Naive B cell (primary cell): ENCODE data around the gene TROAP. TPM values are rescaled to one million over a fixed set of nuclear protein-coding genes. Genes with fewer than 3 reads are reported as not detected.
"Not testable (repeated sequence)": the region's sequence is repeated elsewhere in the genome, so short reads cannot be mapped to it uniquely, and the experiment has no call there.

Experiments
- ATAC-seq, 2 donors: fragments of 150-1000 bp; cut with Tn5 transposase; 2 replicates each; pipeline ENCODE4 v1.10.0; 2021; ENCODE audit warnings: low read depth in 2 of 2, mild to moderate bottlenecking in 2 of 2, moderate library complexity in 2 of 2
- DNase-seq: peaks from one replicate; pipeline ENCODE4 v3.0.0; 2022
- H3K27ac Mint-ChIP-seq, 6 donors: one replicate each; pipeline ENCODE4 v1.8.0; 2020 to 2022; ENCODE audit warnings: mild to moderate bottlenecking in 6 of 6, mixed read lengths in 6 of 6, moderate library complexity in 5 of 6, inconsistent platforms in 2 of 6
- H3K27me3 Mint-ChIP-seq, 3 donors: one replicate each; pipeline ENCODE4 v1.8.0; 2021 to 2022; ENCODE audit warnings: mixed read lengths in 3 of 3, mild to moderate bottlenecking in 1 of 3
- H3K36me3 Mint-ChIP-seq, 2 donors: one replicate each; pipeline ENCODE4 v1.8.0; 2020 to 2022; ENCODE audit warnings: mixed read lengths in 2 of 2, inconsistent platforms in 1 of 2, mild to moderate bottlenecking in 1 of 2
- H3K4me1 Mint-ChIP-seq, 3 donors: one replicate each; pipeline ENCODE4 v1.8.0; 2020 to 2022; ENCODE audit warnings: mixed read lengths in 3 of 3, inconsistent platforms in 1 of 3, mild to moderate bottlenecking in 1 of 3, moderate library complexity in 1 of 3
- H3K4me3 Mint-ChIP-seq, 8 donors: one replicate each; pipeline ENCODE4 v1.8.0; 2020 to 2022; ENCODE audit warnings: mild to moderate bottlenecking in 8 of 8, mixed read lengths in 8 of 8, moderate library complexity in 8 of 8, inconsistent platforms in 2 of 8
- H3K9me3 Mint-ChIP-seq, 7 donors: one replicate each; pipeline ENCODE4 v1.8.0; 2020 to 2022; ENCODE audit warnings: mixed read lengths in 7 of 7, mild to moderate bottlenecking in 5 of 7, inconsistent platforms in 2 of 7, moderate library complexity in 1 of 7
- polyA plus RNA-seq, 6 donors: library from polyadenylated mRNA; unstranded; fragments of 300-500 nt; fragmentation: Illumina TruSeq; gene quantifications; one replicate each; pipeline ENCODE4 v1.2.3, GENCODE V29; 2021; ENCODE audit warnings: low read depth in 6 of 6

Gene TROAP
- polyA plus RNA-seq = 1 to 10 TPM in 1 of 6 donors, under 1 TPM in 1, not detected in 4; 0.86 to 2.1 TPM

DNA sequence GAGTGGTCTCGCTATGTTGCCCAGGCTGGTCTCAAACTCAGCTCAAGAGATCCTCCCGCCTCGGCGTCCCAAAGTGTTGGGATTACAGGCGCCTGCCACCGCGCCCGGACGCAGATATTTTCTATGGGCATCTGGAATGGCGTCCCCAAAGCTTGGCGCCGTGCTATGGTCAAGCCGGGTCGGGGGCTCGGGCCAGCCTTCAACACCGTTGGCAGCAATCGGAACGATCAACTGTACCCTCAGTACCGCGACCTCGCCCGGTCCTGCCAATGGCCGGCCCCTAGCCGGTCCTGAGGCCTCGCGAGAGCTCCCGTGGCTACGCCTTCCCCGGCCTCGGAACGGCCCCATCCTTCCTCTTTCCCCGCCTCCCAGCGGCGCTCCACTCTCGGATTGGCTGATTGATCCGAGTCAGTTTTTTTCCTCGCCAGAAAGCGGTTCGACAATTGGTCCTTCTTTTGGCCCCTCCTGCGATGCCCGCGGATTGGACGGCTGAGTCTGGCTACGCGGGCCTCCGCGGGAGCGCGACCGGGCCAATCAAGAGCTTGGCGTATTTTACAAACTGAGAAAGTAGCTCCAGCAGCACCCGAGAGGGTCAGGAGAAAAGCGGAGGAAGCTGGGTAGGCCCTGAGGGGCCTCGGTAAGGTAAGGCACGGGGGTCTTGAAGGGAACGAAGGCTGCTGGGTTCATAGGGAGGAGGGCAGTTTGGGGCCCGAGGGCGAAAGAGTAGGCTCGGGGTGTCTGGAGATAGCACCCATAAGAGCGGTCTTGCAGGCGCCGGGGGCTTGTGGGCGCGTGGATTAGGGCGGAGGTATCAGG is at the start of gene TROAP:
TSS of gene TROAP (plus strand) at position 548 of the 816 bp plus-strand sequence. CDS start 354 bp downstream, outside the sequence.
- Mint-ChIP-seq H3K36me3 (no peaks in the 10 kb centered on the region), H3K27ac (peak within 1 kb of the TSS; percentile 41 to 95 (median 88)), H3K4me1 (peaks cover 19 to 23% (median 21%) of the 10 kb centered on the region in 3 donors), H3K4me3 (peak within 1 kb of the TSS; percentile 89 to 100 (median 93)), H3K9me3 (no peaks in the 10 kb centered on the region), H3K27me3 (peaks cover 0 to 6% (median 3%) of the 10 kb centered on the region in 3 donors)
- peak; percentile 98 for DNase-seq
- peak; percentile 94 to 96 for ATAC-seq

GRCh38 chr12:49273726-49274395 is 49.2 kb upstream of the TROAP start:
- H3K9me3 Mint-ChIP-seq = no peaks in the 10 kb centered on the region
- peaks cover 7 to 11% of the 10 kb centered on the region in 2 donors for H3K36me3 Mint-ChIP-seq
- H3K27ac Mint-ChIP-seq = no peak overlapping the region
- H3K27me3 Mint-ChIP-seq = peaks cover 0 to under 1% (median 0%) of the 10 kb centered on the region in 3 donors
- H3K4me1 Mint-ChIP-seq = no peaks in the 10 kb centered on the region
- ATAC-seq (no peak), DNase-seq (no peak)
- H3K4me3 Mint-ChIP-seq = no peak overlapping the region

DNA sequence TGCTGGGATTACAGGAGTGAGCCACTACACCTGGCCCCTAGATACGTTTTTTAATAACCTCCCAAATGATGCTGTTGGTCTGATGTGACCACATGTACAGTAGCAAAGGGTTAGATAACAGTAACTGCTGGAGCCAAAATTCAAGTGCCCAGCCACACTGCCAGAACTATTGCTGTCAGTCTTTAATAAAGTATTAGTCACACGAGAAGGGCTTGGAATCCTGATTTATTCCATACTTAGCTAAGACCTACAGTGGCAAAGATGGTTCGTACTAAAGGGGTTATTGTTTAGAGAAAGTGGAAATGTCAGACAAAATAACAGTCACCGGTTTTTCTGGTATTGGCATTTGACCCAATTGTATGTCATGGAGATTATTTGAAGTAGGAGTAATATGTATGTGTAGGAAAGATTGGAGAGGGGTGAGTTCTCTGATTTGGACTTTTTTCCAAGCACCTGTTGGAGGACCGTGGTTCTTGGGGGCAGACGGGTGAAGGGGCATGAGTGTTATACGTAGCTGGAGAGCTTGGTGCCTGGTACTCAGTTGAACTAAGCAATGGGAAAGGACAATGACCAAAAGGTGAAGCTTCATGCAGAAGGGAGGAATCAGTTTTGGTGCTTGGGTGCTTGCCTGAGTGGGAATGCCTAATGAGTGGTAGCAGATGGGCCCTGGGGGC is 48.5 kb upstream of the TROAP start:
- no peak overlapping the region for H3K27ac Mint-ChIP-seq

GRCh38 chr12:49276304-49277290 is 46.5 kb upstream of the TROAP start:
- H3K4me1 Mint-ChIP-seq = no peaks in the 10 kb centered on the region
- no peak for ATAC-seq
- no peak overlapping the region for H3K27ac Mint-ChIP-seq
- H3K27me3 Mint-ChIP-seq = peaks cover 0 to 14% (median 8%) of the 10 kb centered on the region in 3 donors
- H3K36me3 Mint-ChIP-seq = peaks cover 5 to 7% of the 10 kb centered on the region in 2 donors
- H3K4me3 Mint-ChIP-seq = peak overlapping the region in 1 of 8 donors; percentile 31
- DNase-seq = no peak
- H3K9me3 Mint-ChIP-seq = no peaks in the 10 kb centered on the region

More for the DNA sequence above, 48.5 kb upstream of the TROAP start:
- DNase-seq (no peak), ATAC-seq (no peak)
- Mint-ChIP-seq H3K9me3 (no peaks in the 10 kb centered on the region), H3K36me3 (peaks cover 7 to 11% of the 10 kb centered on the region in 2 donors), H3K4me1 (no peaks in the 10 kb centered on the region), H3K27me3 (peaks cover 0 to 7% (median 7%) of the 10 kb centered on the region in 3 donors), H3K4me3 (no peak overlapping the region)

GRCh38 chr12:49277466-49277865 is 45.6 kb upstream of the TROAP start:
- Mint-ChIP-seq H3K4me1 (no peaks in the 10 kb centered on the region), H3K27ac (no peak overlapping the region), H3K9me3 (no peaks in the 10 kb centered on the region), H3K27me3 (peaks cover 0 to 21% (median 13%) of the 10 kb centered on the region in 3 donors), H3K36me3 (peaks cover 5 to 7% of the 10 kb centered on the region in 2 donors), H3K4me3 (no peak overlapping the region)
- ATAC-seq = no peak
- DNase-seq = no peak

DNA sequence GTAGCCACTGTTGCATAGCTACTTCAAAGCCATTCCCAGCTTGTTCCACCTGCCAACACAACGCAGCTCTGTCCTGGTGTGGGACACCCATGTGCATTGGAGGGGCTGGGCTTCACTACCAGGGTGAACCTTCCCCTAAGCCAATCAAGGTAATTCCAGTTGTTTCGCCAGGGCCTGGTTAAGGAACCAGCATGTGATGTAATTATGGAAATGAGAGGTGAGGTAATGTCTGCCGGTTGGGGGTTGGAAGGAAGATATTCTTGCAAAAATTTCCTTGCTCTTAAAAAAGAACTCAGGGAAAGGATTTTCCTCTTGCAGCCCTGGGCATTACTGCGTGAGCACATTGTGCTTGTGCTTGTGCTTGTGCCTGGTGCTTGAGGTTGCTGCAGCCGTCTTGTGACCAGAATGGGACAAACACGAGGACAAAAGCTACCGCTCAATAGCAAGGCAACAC is 43.3 kb upstream of the TROAP start:
- H3K4me3 Mint-ChIP-seq = no peak overlapping the region
- H3K9me3 Mint-ChIP-seq = no peaks in the 10 kb centered on the region
- H3K36me3 Mint-ChIP-seq = no peaks in the 10 kb centered on the region
- no peak for ATAC-seq
- no peak overlapping the region for H3K27ac Mint-ChIP-seq
- H3K4me1 Mint-ChIP-seq = no peaks in the 10 kb centered on the region
- DNase-seq = no peak
- H3K27me3 Mint-ChIP-seq = peaks cover 0 to 32% (median 19%) of the 10 kb centered on the region in 3 donors

- ATAC-seq, H3K27ac Mint-ChIP-seq, H3K4me3 Mint-ChIP-seq, H3K36me3 Mint-ChIP-seq, H3K4me1 Mint-ChIP-seq, DNase-seq, H3K9me3 Mint-ChIP-seq: not testable (repeated sequence)
- peaks cover 0 to 36% (median 24%) of the 10 kb centered on the region in 3 donors for H3K27me3 Mint-ChIP-seq
Measured at GRCh38 chr12:49280545-49280944, 42.5 kb upstream of the TROAP start.

DNA sequence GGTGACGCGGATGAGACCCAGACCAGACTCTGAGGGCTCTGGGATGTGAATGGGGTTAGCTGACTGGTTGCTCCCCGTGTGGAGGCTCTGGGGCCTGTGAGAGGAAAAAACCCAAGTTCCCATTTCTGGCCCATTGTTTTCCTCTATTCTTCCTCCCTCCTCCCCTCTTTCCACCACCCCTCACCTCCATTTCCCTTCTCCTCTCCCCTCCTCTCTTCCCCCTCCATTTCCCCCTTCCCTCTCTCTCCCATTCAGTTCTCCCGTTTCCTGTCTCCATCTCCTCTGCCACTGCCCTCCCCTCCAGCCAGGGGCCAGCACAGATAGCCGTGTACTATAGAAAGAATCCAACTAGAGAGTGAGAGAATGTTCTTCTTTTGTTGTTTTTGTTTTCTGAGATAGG is 40.8 kb upstream of the TROAP start:
- H3K9me3 Mint-ChIP-seq = no peaks in the 10 kb centered on the region
- H3K36me3 Mint-ChIP-seq = no peaks in the 10 kb centered on the region
- H3K27me3 Mint-ChIP-seq = peaks cover 10 to 46% (median 35%) of the 10 kb centered on the region in 3 donors
- no peaks in the 10 kb centered on the region for H3K4me1 Mint-ChIP-seq
- ATAC-seq = no peak
- no peak for DNase-seq
- no peak overlapping the region for H3K4me3 Mint-ChIP-seq
- H3K27ac Mint-ChIP-seq = peak overlapping the region in 1 of 6 donors; percentile 76

- H3K36me3 Mint-ChIP-seq, DNase-seq, ATAC-seq, H3K9me3 Mint-ChIP-seq, H3K4me1 Mint-ChIP-seq, H3K27ac Mint-ChIP-seq, H3K4me3 Mint-ChIP-seq: not testable (repeated sequence)
- H3K27me3 Mint-ChIP-seq = peaks cover 15 to 51% (median 40%) of the 10 kb centered on the region in 3 donors
Measured at GRCh38 chr12:49282740-49283375, 40.2 kb upstream of the TROAP start.

DNA sequence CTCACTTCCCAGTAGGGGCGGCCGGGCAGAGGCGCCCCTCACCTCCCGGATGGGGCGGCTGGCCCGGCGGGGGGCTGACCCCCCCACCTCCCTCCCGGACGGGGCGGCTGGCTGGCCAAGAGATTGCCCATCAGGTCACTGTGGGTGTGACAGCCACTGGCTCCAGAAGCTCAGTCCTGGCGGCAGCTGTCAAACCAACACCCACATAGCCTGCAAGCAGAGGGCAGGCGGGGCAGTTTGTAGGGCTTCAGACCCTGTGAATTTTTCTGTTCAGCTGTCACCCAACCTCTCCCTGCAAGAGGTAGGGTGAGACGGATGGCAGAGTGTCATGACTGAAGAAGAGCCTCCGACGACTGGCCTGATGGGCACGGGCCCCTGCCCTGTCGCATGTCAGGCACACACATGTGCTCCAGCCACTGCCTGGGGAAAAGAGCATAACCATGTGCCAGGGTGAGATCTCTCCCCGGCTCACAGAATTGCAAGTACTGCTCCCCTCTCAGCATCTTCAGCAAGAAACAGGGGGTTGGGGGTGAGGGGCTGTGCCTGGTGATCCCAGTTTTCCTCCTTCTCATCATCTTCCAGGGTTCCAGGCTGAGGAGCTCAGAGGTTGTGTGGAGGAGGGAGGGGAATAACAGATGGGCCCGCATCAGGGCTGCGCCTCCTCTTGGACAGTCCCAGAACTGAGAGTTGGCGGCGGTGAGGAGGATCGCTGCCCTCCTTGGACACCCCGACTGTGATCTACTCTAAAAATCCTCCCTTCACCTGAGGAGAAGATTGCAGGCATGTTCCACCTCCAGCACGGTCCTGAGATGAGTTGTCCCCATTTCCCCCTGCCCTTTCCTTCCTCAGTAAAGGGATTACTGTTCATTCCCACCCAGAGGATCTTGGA is 39.3 kb upstream of the TROAP start:
- Mint-ChIP-seq H3K9me3 (no peaks in the 10 kb centered on the region), H3K27me3 (peaks cover 23 to 61% (median 50%) of the 10 kb centered on the region in 3 donors), H3K4me1 (peaks cover 0 to 8% (median 0%) of the 10 kb centered on the region in 3 donors), H3K27ac (no peak overlapping the region), H3K4me3 (no peak overlapping the region), H3K36me3 (no peaks in the 10 kb centered on the region)
- ATAC-seq (no peak), DNase-seq (no peak)

GRCh38 chr12:49284672-49285071 is 38.4 kb upstream of the TROAP start:
- no peaks in the 10 kb centered on the region for H3K36me3 Mint-ChIP-seq
- peaks cover 23 to 58% (median 48%) of the 10 kb centered on the region in 3 donors for H3K27me3 Mint-ChIP-seq
- no peak overlapping the region for H3K27ac Mint-ChIP-seq
- no peak overlapping the region for H3K4me3 Mint-ChIP-seq
- ATAC-seq = no peak
- H3K9me3 Mint-ChIP-seq = no peaks in the 10 kb centered on the region
- no peak for DNase-seq
- peaks cover 0 to 8% (median 0%) of the 10 kb centered on the region in 3 donors for H3K4me1 Mint-ChIP-seq
